Astrocyte (in vitro differentiated cells and primary cell): Measurements from ENCODE around the gene PPIG.

Source experiments
- EZH2 ChIP-seq: IDR thresholded peaks from 2 replicates; pipeline ENCODE4 v1.6.1; 2012; ENCODE audit warnings: mild to moderate bottlenecking, low read length, inconsistent platforms; ENCODE audit not compliant: insufficient read depth
- TF ChIP-seq, protein P1 (sequence below): IDR thresholded peaks from 2 replicates; pipeline ENCODE4 v1.5.1; 2011; ENCODE audit warnings: low read depth, mild to moderate bottlenecking, inconsistent platforms, low read length, moderate library complexity; ENCODE audit not compliant: insufficient read depth

DNA sequence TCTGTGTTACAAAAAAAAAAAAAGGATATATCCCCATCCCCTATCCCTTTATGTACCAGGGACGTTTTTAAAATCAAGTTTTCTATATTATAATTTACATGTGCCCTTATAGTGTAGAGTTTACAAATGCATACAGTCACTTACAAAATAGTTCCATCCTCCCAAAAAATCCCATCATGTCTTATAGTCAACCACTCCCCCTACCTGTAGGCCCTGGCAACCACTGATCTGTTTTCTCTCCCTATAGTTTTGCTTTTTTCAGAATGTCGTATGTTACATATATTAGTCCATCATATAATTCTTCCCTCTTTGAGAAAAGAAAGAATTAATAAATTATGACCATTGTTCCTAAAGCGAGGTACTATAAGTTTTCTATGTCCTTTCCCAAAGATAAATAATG is 92.2 kb downstream of the PPIG start:
- TF ChIP-seq EZH2 = no peak
- TF ChIP-seq, protein P1, sequence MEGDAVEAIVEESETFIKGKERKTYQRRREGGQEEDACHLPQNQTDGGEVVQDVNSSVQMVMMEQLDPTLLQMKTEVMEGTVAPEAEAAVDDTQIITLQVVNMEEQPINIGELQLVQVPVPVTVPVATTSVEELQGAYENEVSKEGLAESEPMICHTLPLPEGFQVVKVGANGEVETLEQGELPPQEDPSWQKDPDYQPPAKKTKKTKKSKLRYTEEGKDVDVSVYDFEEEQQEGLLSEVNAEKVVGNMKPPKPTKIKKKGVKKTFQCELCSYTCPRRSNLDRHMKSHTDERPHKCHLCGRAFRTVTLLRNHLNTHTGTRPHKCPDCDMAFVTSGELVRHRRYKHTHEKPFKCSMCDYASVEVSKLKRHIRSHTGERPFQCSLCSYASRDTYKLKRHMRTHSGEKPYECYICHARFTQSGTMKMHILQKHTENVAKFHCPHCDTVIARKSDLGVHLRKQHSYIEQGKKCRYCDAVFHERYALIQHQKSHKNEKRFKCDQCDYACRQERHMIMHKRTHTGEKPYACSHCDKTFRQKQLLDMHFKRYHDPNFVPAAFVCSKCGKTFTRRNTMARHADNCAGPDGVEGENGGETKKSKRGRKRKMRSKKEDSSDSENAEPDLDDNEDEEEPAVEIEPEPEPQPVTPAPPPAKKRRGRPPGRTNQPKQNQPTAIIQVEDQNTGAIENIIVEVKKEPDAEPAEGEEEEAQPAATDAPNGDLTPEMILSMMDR = no peak
